ENCODE data around the gene REPIN1.

DNA sequence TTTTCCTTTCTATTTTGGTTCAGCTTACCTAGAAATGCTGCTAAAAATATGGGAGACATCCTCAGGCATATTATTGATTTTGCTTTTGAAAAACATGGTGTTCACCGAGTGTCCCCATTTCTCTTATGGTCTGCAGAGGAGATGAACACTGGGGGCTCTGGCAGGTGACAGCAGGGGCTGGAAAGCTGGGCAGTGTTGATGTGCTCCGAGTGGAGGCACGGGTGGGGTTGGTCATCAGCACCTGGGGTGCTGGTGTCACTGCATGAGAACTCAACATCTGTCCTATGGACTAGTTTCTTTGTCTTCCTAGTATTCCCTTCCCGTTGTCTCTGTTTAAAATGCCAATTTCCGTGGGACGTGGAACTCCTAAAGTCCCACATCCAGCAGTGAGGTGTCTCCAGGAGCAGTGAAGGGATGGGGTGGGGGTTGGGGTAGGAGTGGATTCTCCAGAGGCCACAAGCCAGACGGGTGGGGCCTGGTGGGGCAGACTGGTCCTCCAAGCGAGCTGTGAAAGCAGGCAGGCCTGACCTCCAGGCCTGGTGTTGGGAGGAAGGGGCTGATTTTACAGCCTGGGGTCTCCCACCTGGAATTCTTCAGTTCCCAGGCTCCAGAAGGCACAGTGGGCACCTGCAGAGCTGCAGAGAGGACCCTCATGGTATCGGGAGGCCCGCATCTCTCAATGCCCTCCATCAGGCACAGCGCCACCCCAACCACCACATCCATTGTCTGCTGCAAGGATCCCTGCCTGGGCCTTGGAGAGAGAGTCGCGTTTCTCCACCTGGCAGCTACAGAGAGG, 35.0 kb downstream of the REPIN1 start:
- TF ChIP-seq, protein P1, sequence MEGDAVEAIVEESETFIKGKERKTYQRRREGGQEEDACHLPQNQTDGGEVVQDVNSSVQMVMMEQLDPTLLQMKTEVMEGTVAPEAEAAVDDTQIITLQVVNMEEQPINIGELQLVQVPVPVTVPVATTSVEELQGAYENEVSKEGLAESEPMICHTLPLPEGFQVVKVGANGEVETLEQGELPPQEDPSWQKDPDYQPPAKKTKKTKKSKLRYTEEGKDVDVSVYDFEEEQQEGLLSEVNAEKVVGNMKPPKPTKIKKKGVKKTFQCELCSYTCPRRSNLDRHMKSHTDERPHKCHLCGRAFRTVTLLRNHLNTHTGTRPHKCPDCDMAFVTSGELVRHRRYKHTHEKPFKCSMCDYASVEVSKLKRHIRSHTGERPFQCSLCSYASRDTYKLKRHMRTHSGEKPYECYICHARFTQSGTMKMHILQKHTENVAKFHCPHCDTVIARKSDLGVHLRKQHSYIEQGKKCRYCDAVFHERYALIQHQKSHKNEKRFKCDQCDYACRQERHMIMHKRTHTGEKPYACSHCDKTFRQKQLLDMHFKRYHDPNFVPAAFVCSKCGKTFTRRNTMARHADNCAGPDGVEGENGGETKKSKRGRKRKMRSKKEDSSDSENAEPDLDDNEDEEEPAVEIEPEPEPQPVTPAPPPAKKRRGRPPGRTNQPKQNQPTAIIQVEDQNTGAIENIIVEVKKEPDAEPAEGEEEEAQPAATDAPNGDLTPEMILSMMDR (IDR thresholded peaks at IDR 0.05) = no peak
- no peak for TF ChIP-seq POLR2AphosphoS5 (IDR thresholded peaks at IDR 0.05)
